GM12878 (cell line): ENCODE measurements around the gene BECN2.

ENCODE experiments used
- ATF7 ChIP-seq: fragments of 450-650 bp; IDR thresholded peaks from 2 replicates; pipeline ENCODE4 v1.6.1; 2016; ENCODE audit warnings: low read depth, mild to moderate bottlenecking
- FOXM1 ChIP-seq: IDR thresholded peaks from 2 replicates; pipeline ENCODE4 v1.6.1; 2012; ENCODE audit warnings: low read depth, mild to moderate bottlenecking, inconsistent platforms, low read length, moderate library complexity
- GATAD2B ChIP-seq: fragments of 450-650 bp; conservative IDR thresholded peaks from 2 replicates; pipeline ENCODE4 v1.6.1; 2017; ENCODE audit warnings: low read depth, mild to moderate bottlenecking, moderate library complexity
- NFXL1 ChIP-seq: fragments of 450-650 bp; IDR thresholded peaks from 2 replicates; pipeline ENCODE4 v1.6.1; 2017; ENCODE audit warnings: antibody characterized with exemption, mild to moderate bottlenecking, borderline replicate concordance
- PAX5 ChIP-seq: IDR thresholded peaks from 2 replicates; pipeline ENCODE4 v1.6.1; 2011; ENCODE audit warnings: low read depth, low read length, borderline replicate concordance
- POLR2A ChIP-seq: IDR thresholded peaks from 2 replicates; pipeline ENCODE4 v1.6.1; 2011; ENCODE audit warnings: low read depth, mild to moderate bottlenecking, low read length
- POLR2AphosphoS5 ChIP-seq: IDR thresholded peaks from 2 replicates; pipeline ENCODE4 v1.6.1; 2011; ENCODE audit warnings: mild to moderate bottlenecking, low read length, inconsistent platforms
- REST ChIP-seq: IDR thresholded peaks from 2 replicates; pipeline ENCODE4 v1.6.1; 2012; ENCODE audit warnings: mild to moderate bottlenecking, low read depth, low read length
- SMC3 ChIP-seq: IDR thresholded peaks from 2 replicates; pipeline ENCODE4 v1.6.1; 2011; ENCODE audit warnings: low read length, improper control_type of control experiment, borderline replicate concordance
- SUPT20H ChIP-seq: IDR thresholded peaks from 2 replicates; pipeline ENCODE4 v1.6.1; 2011; ENCODE audit warnings: low read depth, mild to moderate bottlenecking, low read length, moderate library complexity, borderline replicate concordance; ENCODE audit not compliant: control insufficient read depth
- ZNF274 ChIP-seq: IDR thresholded peaks from one replicate; pipeline ENCODE4 v1.8.0; 2011; ENCODE audit not compliant: insufficient read length, insufficient read depth
- ZNF687 ChIP-seq: fragments of 450-650 bp; IDR thresholded peaks from 2 replicates; pipeline ENCODE4 v1.6.1; 2017; ENCODE audit warnings: mild to moderate bottlenecking, moderate library complexity

- TF ChIP-seq ZNF274 (no peak), ATF7 (no peak), GATAD2B (no peak), FOXM1 (no peak), SMC3 (no peak), POLR2A (no peak), PAX5 (no peak), SUPT20H (no peak), REST (no peak), NFXL1 (no peak), ZNF687 (no peak), POLR2AphosphoS5 (no peak)
Observed at GRCh38 chr1:242002072-242002471, 44.5 kb downstream of the BECN2 start.
